ENCODE data around the gene S1PR5. TPM values are rescaled to one million over a fixed set of nuclear protein-coding genes. Genes with fewer than 3 reads are reported as not detected.

The S1PR5 gene
- total and polyA plus RNA-seq, 12 donors = 0.12 to 1.1 (median 0.23) TPM; not detected in 3

GRCh38 chr19:10550336-10550735, 33.1 kb upstream of the S1PR5 start:
- H3K36me3 ChIP-seq = peaks cover 0 to 99% (median 64%) of the 10 kb centered on the region in 9 donors
- no peaks in the 10 kb centered on the region for H3K27me3 ChIP-seq
- no peaks in the 10 kb centered on the region for H3K9me3 ChIP-seq
- DNase-seq = no peak
- TF ChIP-seq, protein P1, sequence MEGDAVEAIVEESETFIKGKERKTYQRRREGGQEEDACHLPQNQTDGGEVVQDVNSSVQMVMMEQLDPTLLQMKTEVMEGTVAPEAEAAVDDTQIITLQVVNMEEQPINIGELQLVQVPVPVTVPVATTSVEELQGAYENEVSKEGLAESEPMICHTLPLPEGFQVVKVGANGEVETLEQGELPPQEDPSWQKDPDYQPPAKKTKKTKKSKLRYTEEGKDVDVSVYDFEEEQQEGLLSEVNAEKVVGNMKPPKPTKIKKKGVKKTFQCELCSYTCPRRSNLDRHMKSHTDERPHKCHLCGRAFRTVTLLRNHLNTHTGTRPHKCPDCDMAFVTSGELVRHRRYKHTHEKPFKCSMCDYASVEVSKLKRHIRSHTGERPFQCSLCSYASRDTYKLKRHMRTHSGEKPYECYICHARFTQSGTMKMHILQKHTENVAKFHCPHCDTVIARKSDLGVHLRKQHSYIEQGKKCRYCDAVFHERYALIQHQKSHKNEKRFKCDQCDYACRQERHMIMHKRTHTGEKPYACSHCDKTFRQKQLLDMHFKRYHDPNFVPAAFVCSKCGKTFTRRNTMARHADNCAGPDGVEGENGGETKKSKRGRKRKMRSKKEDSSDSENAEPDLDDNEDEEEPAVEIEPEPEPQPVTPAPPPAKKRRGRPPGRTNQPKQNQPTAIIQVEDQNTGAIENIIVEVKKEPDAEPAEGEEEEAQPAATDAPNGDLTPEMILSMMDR (IDR thresholded peaks at IDR 0.05) = no peak
- H3K4me3 ChIP-seq = no peak overlapping the region
- no peak for ATAC-seq
- 94 to 95% methylated on average over 5 to 6 of the region's 6 CpGs for WGBS, 2 donors
- no peak overlapping the region for H3K27ac ChIP-seq
- intact Hi-C loops (cut with DNase I) = no loop called here
- peaks cover 0 to 25% (median 1%) of the 10 kb centered on the region in 9 donors for H3K4me1 ChIP-seq

- H3K4me1 ChIP-seq = peaks cover 3 to 28% (median 7%) of the 10 kb centered on the region in 9 donors
- peaks cover 0 to 94% (median 62%) of the 10 kb centered on the region in 9 donors for H3K36me3 ChIP-seq
- H3K27me3 ChIP-seq = no peaks in the 10 kb centered on the region
- DNase-seq (no peak), ATAC-seq (no peak)
- 84 to 87% methylated on average over 7 of the region's 7 CpGs for WGBS, 2 donors
- no peak overlapping the region for H3K4me3 ChIP-seq
- intact Hi-C loops (cut with DNase I) = no loop called here
- no peak overlapping the region for H3K27ac ChIP-seq
- TF ChIP-seq, protein P1 (IDR thresholded peaks at IDR 0.05) = no peak
- H3K9me3 ChIP-seq = no peaks in the 10 kb centered on the region
Measured at GRCh38 chr19:10549733-10550132, 32.5 kb upstream of the S1PR5 start.

DNA sequence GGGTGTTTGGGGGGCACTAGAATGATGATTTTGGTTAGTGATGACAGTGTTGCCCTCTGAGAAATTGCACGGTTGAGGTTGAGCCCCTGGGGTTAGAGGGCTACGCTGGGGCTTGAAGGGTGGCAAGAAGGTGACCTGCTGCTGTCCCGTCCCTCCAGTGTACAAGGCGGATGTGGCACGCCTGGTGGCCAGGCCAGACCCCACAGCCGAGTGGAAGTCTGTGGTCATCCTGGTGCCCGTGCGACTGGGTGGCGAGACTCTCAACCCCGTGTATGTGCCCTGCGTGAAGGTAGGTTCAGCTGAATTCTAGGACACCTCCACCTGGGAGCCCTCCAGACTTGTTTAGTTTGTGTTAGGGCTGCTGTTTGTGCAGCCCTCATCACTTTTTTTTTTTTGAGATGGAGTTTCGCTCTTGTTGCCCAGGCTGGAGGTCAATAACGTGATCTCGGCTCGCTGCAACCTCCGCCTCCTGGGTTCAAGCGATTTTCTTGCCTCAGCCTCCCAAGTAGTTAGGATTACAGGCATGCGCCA, 31.6 kb upstream of the S1PR5 start:
- WGBS, 2 donors = 96 to 98% methylated on average over 18 of the region's 18 CpGs
- Histone ChIP-seq H3K9me3 (no peaks in the 10 kb centered on the region), H3K4me3 (no peak overlapping the region), H3K27me3 (no peaks in the 10 kb centered on the region), H3K4me1 (peaks cover 6 to 26% (median 13%) of the 10 kb centered on the region in 9 donors), H3K36me3 (peaks cover 0 to 85% (median 54%) of the 10 kb centered on the region in 9 donors), H3K27ac (no peak overlapping the region)
- intact Hi-C loops (cut with DNase I) = no loop called here
- TF ChIP-seq, protein P1 (IDR thresholded peaks at IDR 0.05) = no peak
- ATAC-seq = no peak
- DNase-seq = no peak

- TF ChIP-seq, protein P1 (IDR thresholded peaks at IDR 0.05) = no peak
- DNase-seq = no peak
- no peaks in the 10 kb centered on the region for H3K9me3 ChIP-seq
- WGBS, 2 donors = 94 to 95% methylated on average over 17 of the region's 17 CpGs
- peaks cover 0 to 65% (median 34%) of the 10 kb centered on the region in 9 donors for H3K36me3 ChIP-seq
- H3K4me1 ChIP-seq = peaks cover 6 to 25% (median 14%) of the 10 kb centered on the region in 9 donors
- no peak for ATAC-seq
- H3K27me3 ChIP-seq = no peaks in the 10 kb centered on the region
- intact Hi-C loops (cut with DNase I) = no loop called here
- no peak overlapping the region for H3K4me3 ChIP-seq
- no peak overlapping the region for H3K27ac ChIP-seq
Measured at GRCh38 chr19:10546817-10547216, 29.6 kb upstream of the S1PR5 start.

Data from heart right ventricle (tissue), 16 donors.